RWPE2 (cell line): ENCODE results near the gene UGT3A1.

Source experiments
- ATAC-seq: fragments of 200-7000 bp; cut with Tn5 transposase; 3 replicates; pipeline ENCODE4 v1.9.1; 2021; ENCODE audit warnings: low read depth
- DNase-seq: peaks from one replicate; pipeline ENCODE4 v3.0.0-alpha.2; 2020; ENCODE audit warnings: low spot score
- H3K27ac ChIP-seq: fragments of 450-650 bp; 2 replicates; pipeline ENCODE4 v1.5.1; 2017; ENCODE audit warnings: mild to moderate bottlenecking; ENCODE audit not compliant: poor library complexity, severe bottlenecking
- H3K27me3 ChIP-seq: fragments of 250-450 bp; sonication (Bioruptor Pico); 2 replicates; pipeline ENCODE4 v1.5.1; 2021; ENCODE audit warnings: mild to moderate bottlenecking, moderate library complexity; ENCODE audit not compliant: insufficient read depth, poor library complexity, severe bottlenecking
- H3K36me3 ChIP-seq: fragments of 250-450 bp; sonication (Bioruptor Pico); 2 replicates; pipeline ENCODE4 v1.5.1; 2020; ENCODE audit warnings: low read depth, mild to moderate bottlenecking, moderate library complexity
- H3K4me1 ChIP-seq: fragments of 250-450 bp; sonication (Bioruptor Pico); 2 replicates; pipeline ENCODE4 v1.5.1; 2021; ENCODE audit warnings: mild to moderate bottlenecking, moderate library complexity; ENCODE audit not compliant: insufficient read depth, poor library complexity, severe bottlenecking
- H3K4me3 ChIP-seq: fragments of 250-450 bp; sonication (Bioruptor Pico); 2 replicates; pipeline ENCODE4 v1.5.1; 2021; ENCODE audit warnings: mild to moderate bottlenecking, moderate library complexity; ENCODE audit not compliant: severe bottlenecking
- H3K9me3 ChIP-seq: fragments of 250-450 bp; sonication (Bioruptor Pico); 2 replicates; pipeline ENCODE4 v1.5.1; 2021; ENCODE audit warnings: mild to moderate bottlenecking, moderate library complexity; ENCODE audit not compliant: severe bottlenecking
- CTCF ChIP-seq: fragments of 450-650 bp; IDR thresholded peaks from one replicate; pipeline ENCODE4 v1.5.1; 2017; ENCODE audit warnings: mild to moderate bottlenecking, moderate library complexity; ENCODE audit not compliant: poor library complexity, severe bottlenecking

UGT3A1 gene

GRCh38 chr5:35924950-35925722 lies 66.1 kb downstream of the UGT3A1 start:
- no peak overlapping the region for H3K4me3 ChIP-seq
- H3K9me3 ChIP-seq: no peaks in the 10 kb centered on the region
- H3K27me3 ChIP-seq: no peaks in the 10 kb centered on the region
- no peaks in the 10 kb centered on the region for H3K36me3 ChIP-seq
- peaks cover 10% of the 10 kb centered on the region for H3K4me1 ChIP-seq
- peak; percentile 86 for DNase-seq
- peak; percentile 78 for ATAC-seq
- peak; percentile 98 for TF ChIP-seq CTCF
- H3K27ac ChIP-seq: peak overlapping the region; percentile 80

GRCh38 chr5:35924122-35924949 lies 66.9 kb downstream of the UGT3A1 start:
- Histone ChIP-seq H3K9me3 (no peaks in the 10 kb centered on the region), H3K36me3 (no peaks in the 10 kb centered on the region), H3K4me1 (peaks cover 15% of the 10 kb centered on the region), H3K27me3 (no peaks in the 10 kb centered on the region), H3K27ac (peak overlapping the region; percentile 80), H3K4me3 (no peak overlapping the region)
- no peak for TF ChIP-seq CTCF
- peak; percentile 43 for ATAC-seq
- no peak for DNase-seq

GRCh38 chr5:35922468-35922867 lies 68.7 kb downstream of the UGT3A1 start:
- Histone ChIP-seq H3K4me3 (no peak overlapping the region), H3K9me3 (no peaks in the 10 kb centered on the region), H3K36me3 (no peaks in the 10 kb centered on the region), H3K4me1 (peaks cover 24% of the 10 kb centered on the region), H3K27me3 (no peaks in the 10 kb centered on the region), H3K27ac (peak overlapping the region; percentile 80)
- ATAC-seq (no peak), DNase-seq (no peak)
- no peak for TF ChIP-seq CTCF

GRCh38 chr5:35921930-35922329 lies 69.3 kb downstream of the UGT3A1 start:
- Histone ChIP-seq H3K27ac (no peak overlapping the region), H3K9me3 (no peaks in the 10 kb centered on the region), H3K36me3 (no peaks in the 10 kb centered on the region), H3K27me3 (no peaks in the 10 kb centered on the region), H3K4me3 (no peak overlapping the region), H3K4me1 (peaks cover 24% of the 10 kb centered on the region)
- TF ChIP-seq CTCF: no peak
- ATAC-seq (no peak), DNase-seq (no peak)
